HCT116 (cell line): ENCODE data around the gene RTL9. TPM values are rescaled to one million over a fixed set of nuclear protein-coding genes. Genes with fewer than 3 reads are reported as not detected.

Experiments used
- ATAC-seq: fragments of 200-7000 bp; cut with Tn5 transposase; 2 replicates; pipeline ENCODE4 v1.9.1; 2020; ENCODE audit warnings: mild to moderate bottlenecking, moderate library complexity
- BruUV-seq: library from RNA; stranded (reverse); fragments of 400-500 nt; replicated peaks from 2 replicates; lab custom pipeline; 2021; lab: Mats Ljungman, UMichigan
- CTCF ChIA-PET: fragments of 300-600 bp; sonication (Branson Sonifier 250); formaldehyde crosslinking; loops from one replicate; lab custom pipeline; 2021; ENCODE audit warnings: antibody characterized with exemption; lab: Charles Lee
- POLR2A ChIA-PET: fragments of 300-600, 350-600 bp; sonication (Branson Sonifier 250); formaldehyde crosslinking; loops from one replicate; lab custom pipeline; 2021; ENCODE audit warnings: antibody characterized with exemption; lab: Charles Lee
- RAD21 ChIA-PET, 2 experiments: fragments of 300-600 bp; sonication (Branson Sonifier 250); formaldehyde crosslinking; loops; one replicate each; lab custom pipeline; 2023; ENCODE audit warnings: low total read pairs in 2 of 2; ENCODE audit not compliant: uncharacterized antibody in 2 of 2, unreplicated experiment in 2 of 2, low non-redundant PET in 1 of 2; lab: Charles Lee
- DNase-seq: peaks from one replicate; pipeline ENCODE4 v3.0.0-alpha.2; 2010; ENCODE audit warnings: low read depth, low spot score
- H2AFZ ChIP-seq: fragments of 200-600 bp; shearing (Covaris generic), sonication (generic); 2 replicates; pipeline ENCODE4 v1.6.1; 2017; ENCODE audit warnings: low read depth, mixed run types, mixed read lengths, antibody characterized with exemption, low read length; ENCODE audit not compliant: poor library complexity, severe bottlenecking
- H3K27ac ChIP-seq: 2 replicates; pipeline ENCODE4 v1.5.1; 2012; ENCODE audit warnings: low read depth, low read length
- H3K27me3 ChIP-seq: fragments of 200-600 bp; sonication (generic); 2 replicates; pipeline ENCODE4 v1.6.1; 2016; ENCODE audit warnings: mixed run types, low read length, mixed read lengths; ENCODE audit not compliant: insufficient read depth
- H3K36me3 ChIP-seq, 2 experiments: fragments of 200-500 bp in 1 of 2; fragments of 200-600 bp in 1 of 2; sonication (Bioruptor generic) in 1 of 2; sonication (generic) in 1 of 2; 2 replicates each; pipeline versions ENCODE4 v1.5.1 to v1.6.1; 2014 to 2016; ENCODE audit warnings: low read length in 2 of 2, inconsistent platforms in 1 of 2, mixed read lengths in 1 of 2, mixed run types in 1 of 2; ENCODE audit not compliant: insufficient read depth in 2 of 2, control insufficient read depth in 1 of 2
- H3K4me1 ChIP-seq, 2 experiments: fragments of 200-600 bp in 1 of 2; sonication (generic) in 1 of 2; 2 replicates each; pipeline versions ENCODE4 v1.5.1 to v1.6.1; 2012 to 2017; ENCODE audit warnings: low read length in 2 of 2, inconsistent platforms in 1 of 2, mild to moderate bottlenecking in 1 of 2, mixed read lengths in 1 of 2, mixed run types in 1 of 2, moderate library complexity in 1 of 2; ENCODE audit not compliant: insufficient read depth in 2 of 2, control insufficient read depth in 1 of 2
- H3K4me2 ChIP-seq: fragments of 200-600 bp; sonication (generic); 2 replicates; pipeline ENCODE4 v1.6.1; 2017; ENCODE audit warnings: mixed run types, low read length, mixed read lengths
- H3K4me3 ChIP-seq, 2 experiments: fragments of 200-600 bp in 1 of 2; sonication (generic) in 1 of 2; replicated peaks in 1 of 2; 2 replicates each; pipeline ENCODE4 v1.5.1; 2011 to 2016; ENCODE audit warnings: low read length in 2 of 2, control low read depth in 1 of 2, low read depth in 1 of 2, mild to moderate bottlenecking in 1 of 2, mixed read lengths in 1 of 2, mixed run types in 1 of 2
- H3K79me2 ChIP-seq: fragments of 200-600 bp; sonication (generic); 2 replicates; pipeline ENCODE4 v1.6.1; 2017; ENCODE audit warnings: mild to moderate bottlenecking, mixed run types, low read length, moderate library complexity, mixed read lengths; ENCODE audit not compliant: insufficient read depth
- H3K9ac ChIP-seq: fragments of 200-600 bp; sonication (generic); 2 replicates; pipeline ENCODE4 v1.6.1; 2016; ENCODE audit warnings: low read length, mixed read lengths
- H3K9me2 ChIP-seq: fragments of 200-600 bp; sonication (generic), shearing (Covaris generic); 2 replicates; pipeline ENCODE4 v1.6.1; 2017; ENCODE audit warnings: mixed run types, mild to moderate bottlenecking, moderate library complexity; ENCODE audit not compliant: insufficient read depth
- H3K9me3 ChIP-seq, 2 experiments: fragments of 200-500 bp in 1 of 2; fragments of 200-600 bp in 1 of 2; sonication (Bioruptor generic) in 1 of 2; sonication (generic) in 1 of 2; 2 replicates each; pipeline ENCODE4 v1.6.1; 2014 to 2017; ENCODE audit warnings: low read length in 2 of 2, mixed read lengths in 2 of 2, inconsistent platforms in 1 of 2, low read depth in 1 of 2, mild to moderate bottlenecking in 1 of 2, mixed run types in 1 of 2, moderate library complexity in 1 of 2; ENCODE audit not compliant: control insufficient read depth in 1 of 2, insufficient read depth in 1 of 2
- H4K20me1 ChIP-seq: fragments of 200-600 bp; sonication (generic), shearing (Covaris generic); 2 replicates; pipeline ENCODE4 v1.6.1; 2017; ENCODE audit warnings: mixed run types, mild to moderate bottlenecking, moderate library complexity; ENCODE audit not compliant: insufficient read depth
- ATF3 ChIP-seq: IDR thresholded peaks from 2 replicates; pipeline ENCODE4 v1.6.1; 2012
- CBX3 ChIP-seq: IDR thresholded peaks from 2 replicates; pipeline ENCODE4 v1.6.1; 2012; ENCODE audit warnings: low read depth
- CTCF ChIP-seq, 3 experiments: fragments of 200-600 bp in 1 of 3; sonication (generic) in 1 of 3; IDR thresholded peaks in 2 of 3; conservative IDR thresholded peaks in 1 of 3; 2 replicates each; pipeline ENCODE4 v1.5.1; 2012 to 2017; ENCODE audit warnings: low read depth in 2 of 3, low read length in 2 of 3, antibody characterized with exemption in 1 of 3, borderline replicate concordance in 1 of 3, control low read depth in 1 of 3, mild to moderate bottlenecking in 1 of 3, mixed read lengths in 1 of 3, mixed run types in 1 of 3, moderate library complexity in 1 of 3; ENCODE audit not compliant: insufficient read depth in 1 of 3
- EGR1 ChIP-seq: IDR thresholded peaks from 2 replicates; pipeline ENCODE4 v1.6.1; 2012; ENCODE audit warnings: low read depth
- EZH2 ChIP-seq: fragments of 200-600 bp; sonication (generic); IDR thresholded peaks from 2 replicates; pipeline ENCODE4 v1.6.1; 2017; ENCODE audit warnings: antibody characterized with exemption, mixed run types
- EZH2phosphoT487 ChIP-seq: fragments of 200-600 bp; IDR thresholded peaks from 2 replicates; pipeline ENCODE4 v1.6.1; 2018; ENCODE audit warnings: antibody characterized with exemption, borderline replicate concordance
- FOSL1 ChIP-seq: IDR thresholded peaks from 2 replicates; pipeline ENCODE4 v1.6.1; 2012; ENCODE audit warnings: low read depth
- MAX ChIP-seq: IDR thresholded peaks from 2 replicates; pipeline ENCODE4 v1.6.1; 2012
- POLR2A ChIP-seq: IDR thresholded peaks from 2 replicates; pipeline ENCODE4 v1.7.0; 2011; ENCODE audit warnings: borderline replicate concordance; ENCODE audit not compliant: insufficient read depth, insufficient read length; ENCODE audit errors: extremely low read depth
- POLR2AphosphoS5 ChIP-seq: IDR thresholded peaks from 2 replicates; pipeline ENCODE4 v1.6.1; 2011; ENCODE audit warnings: mild to moderate bottlenecking, low read depth, low read length, moderate library complexity
- SP1 ChIP-seq: IDR thresholded peaks from 2 replicates; pipeline ENCODE4 v1.6.1; 2012; ENCODE audit warnings: low read depth
- YY1 ChIP-seq: IDR thresholded peaks from 2 replicates; pipeline ENCODE4 v1.6.1; 2011; ENCODE audit warnings: low read length, low read depth, moderate library complexity, mild to moderate bottlenecking; ENCODE audit not compliant: insufficient replicate concordance; ENCODE audit errors: extremely low read depth
- ZFX ChIP-seq: fragments of 450-650 bp; IDR thresholded peaks from 2 replicates; pipeline ENCODE4 v1.6.1; 2017
- ZNF274 ChIP-seq: fragments of 200-500 bp; sonication (Bioruptor generic); IDR thresholded peaks from 2 replicates; pipeline ENCODE4 v1.6.1; 2014; ENCODE audit warnings: mild to moderate bottlenecking, low read depth, low read length, inconsistent platforms
- intact Hi-C: fragments of 100-400 bp; cut with micrococcal nuclease; formaldehyde crosslinking; loops from 2 replicates; pipeline ENCODE4 v1.10.0; 2022
- total RNA-seq: library from RNA; stranded (reverse); gene quantifications from one replicate; pipeline ENCODE4 v1.2.1, GENCODE V29; 2021; ENCODE audit not compliant: unreplicated experiment

The RTL9 gene
- total RNA-seq, 1 experiment from 2014 or later, result 0.10 TPM

- Histone ChIP-seq H3K4me3 (no peak overlapping the region), H3K27me3 (no peaks in the 10 kb centered on the region), H3K79me2 (no peaks in the 10 kb centered on the region), H4K20me1 (no peaks in the 10 kb centered on the region), H3K9me3 (no peaks in the 10 kb centered on the region), H3K27ac (no peak overlapping the region), H3K9ac (no peak overlapping the region), H2AFZ (no peak overlapping the region), H3K4me1 (peaks cover 0 to 8% of the 10 kb centered on the region in 2 experiments; a peak in 2 of 4 replicates), H3K36me3 (no peaks in the 10 kb centered on the region), H3K4me2 (no peak overlapping the region), H3K9me2 (no peaks in the 10 kb centered on the region)
- ATAC-seq (no peak), DNase-seq (no peak)
- ChIA-PET RAD21 (no interaction called here), POLR2A (no interaction called here), CTCF (no interaction called here)
- no TSS peak for BruUV-seq
- TF ChIP-seq EZH2 (no peak), ATF3 (no peak), EZH2phosphoT487 (no peak), FOSL1 (no peak), SP1 (no peak), EGR1 (no peak), ZFX (no peak), CBX3 (no peak), CTCF (IDR thresholded peaks at IDR 0.05 in 2 of 3, conservative IDR thresholded peaks at IDR 0.05 in 1 of 3; ENCODE audit: borderline replicate concordance in 1 of 3, insufficient read depth in 1 of 3, low read depth in 2 of 3, low read length in 2 of 3) (no peak)
- intact Hi-C loops, result no loop called here
Measured at GRCh38 chrX:110389570-110389969, 30.9 kb downstream of the RTL9 start.

GRCh38 chrX:110391086-110391485 lies 32.4 kb downstream of the RTL9 start:
- intact Hi-C loops, result no loop called here
- ChIA-PET POLR2A (no interaction called here), RAD21 (no interaction called here)
- Histone ChIP-seq H3K9me3 (no peaks in the 10 kb centered on the region), H3K36me3 (no peaks in the 10 kb centered on the region), H3K79me2 (no peaks in the 10 kb centered on the region), H3K4me1 (peaks cover 5 to 18% of the 10 kb centered on the region in 2 experiments; a peak in 3 of 4 replicates), H3K27me3 (no peaks in the 10 kb centered on the region), H3K9me2 (no peaks in the 10 kb centered on the region), H3K4me2 (no peak overlapping the region), H4K20me1 (no peaks in the 10 kb centered on the region), H3K9ac (no peak overlapping the region)
- BruUV-seq, result no TSS peak
- DNase-seq, result no peak
- no peak for ATAC-seq
- TF ChIP-seq POLR2A (no peak), POLR2AphosphoS5 (no peak), ATF3 (no peak), EZH2 (no peak), EGR1 (no peak), MAX (no peak), EZH2phosphoT487 (no peak), ZNF274 (no peak), YY1 (no peak)
- TF ChIP-seq, all 23 proteins: peak for 0
- H3K27ac ChIP-seq, result no peak overlapping the region
- no peak overlapping the region for H3K4me3 ChIP-seq
- CTCF ChIA-PET, result no interaction called here
- H2AFZ ChIP-seq, result no peak overlapping the region
